ENCODE measurements around the gene BDNF. TPM values are rescaled to one million over a fixed set of nuclear protein-coding genes. Genes with fewer than 3 reads are reported as not detected.
A peak's percentile ranks its signal among the peaks of the same experiment; 100 is the strongest.

The BDNF gene
- total RNA-seq, 1 experiment from 2014 or later = 8.3 TPM

- CTCF ChIA-PET = no interaction called here
- Mint-ChIP-seq H3K4me3 (ENCODE audit: low read depth, unreplicated experiment) (no peak overlapping the region), H3K4me1 (ENCODE audit: low read depth, unreplicated experiment) (no peaks in the 10 kb centered on the region), H3K27ac (ENCODE audit: unreplicated experiment) (no peak overlapping the region), H3K27me3 (ENCODE audit: unreplicated experiment) (peaks cover 57% of the 10 kb centered on the region), H3K36me3 (ENCODE audit: insufficient read depth, unreplicated experiment) (no peaks in the 10 kb centered on the region), H3K9me3 (ENCODE audit: low read depth, unreplicated experiment) (no peaks in the 10 kb centered on the region)
- intact Hi-C loops (cut with micrococcal nuclease; ENCODE audit: unreplicated experiment) = no loop called here
- TF ChIP-seq CTCF (IDR thresholded peaks at IDR 0.05; ENCODE audit: unreplicated experiment) = no peak
- BruUV-seq (replicated peaks) = no TSS peak
- DNase-seq = no peak
Observed at GRCh38 chr11:27726981-27727380, 26.7 kb upstream of the BDNF start.

- H3K4me1 Mint-ChIP-seq (ENCODE audit: low read depth, unreplicated experiment) = peaks cover 15% of the 10 kb centered on the region
- no TSS peak for BruUV-seq (replicated peaks)
- TF ChIP-seq CTCF (IDR thresholded peaks at IDR 0.05; ENCODE audit: unreplicated experiment) = no peak
- no peak overlapping the region for H3K4me3 Mint-ChIP-seq (ENCODE audit: low read depth, unreplicated experiment)
- H3K36me3 Mint-ChIP-seq (ENCODE audit: insufficient read depth, unreplicated experiment) = peaks cover 19% of the 10 kb centered on the region
- CTCF ChIA-PET = no interaction called here
- H3K27me3 Mint-ChIP-seq (ENCODE audit: unreplicated experiment) = peaks cover 90% of the 10 kb centered on the region
- DNase-seq = no peak
- intact Hi-C loops (cut with micrococcal nuclease; ENCODE audit: unreplicated experiment) = no loop called here
- no peak overlapping the region for H3K27ac Mint-ChIP-seq (ENCODE audit: unreplicated experiment)
- no peaks in the 10 kb centered on the region for H3K9me3 Mint-ChIP-seq (ENCODE audit: low read depth, unreplicated experiment)
Observed at GRCh38 chr11:27723687-27724086, 23.4 kb upstream of the BDNF start.

- intact Hi-C loops (cut with micrococcal nuclease; ENCODE audit: unreplicated experiment) = no loop called here
- H3K27ac Mint-ChIP-seq (ENCODE audit: unreplicated experiment) = no peak overlapping the region
- H3K9me3 Mint-ChIP-seq (ENCODE audit: low read depth, unreplicated experiment) = no peaks in the 10 kb centered on the region
- H3K4me1 Mint-ChIP-seq (ENCODE audit: low read depth, unreplicated experiment) = peaks cover 15% of the 10 kb centered on the region
- H3K4me3 Mint-ChIP-seq (ENCODE audit: low read depth, unreplicated experiment) = peak overlapping the region; percentile 89
- TF ChIP-seq CTCF (IDR thresholded peaks at IDR 0.05; ENCODE audit: unreplicated experiment) = no peak
- peaks cover 98% of the 10 kb centered on the region for H3K27me3 Mint-ChIP-seq (ENCODE audit: unreplicated experiment)
- peaks cover 26% of the 10 kb centered on the region for H3K36me3 Mint-ChIP-seq (ENCODE audit: insufficient read depth, unreplicated experiment)
- CTCF ChIA-PET = no interaction called here
- DNase-seq = no peak
- no TSS peak for BruUV-seq (replicated peaks)
Observed at GRCh38 chr11:27722953-27723344, 22.7 kb upstream of the BDNF start.

GRCh38 chr11:27722117-27722952 lies 22.1 kb upstream of the BDNF start:
- peaks cover 26% of the 10 kb centered on the region for H3K36me3 Mint-ChIP-seq (ENCODE audit: insufficient read depth, unreplicated experiment)
- peak; percentile 27 for DNase-seq
- CTCF ChIA-PET = interaction anchor here (0.6 kb wide), 1 partner anchor 346 kb away, joined by 3 read pairs; no protein-coding TSS in a partner anchor
- H3K9me3 Mint-ChIP-seq (ENCODE audit: low read depth, unreplicated experiment) = no peaks in the 10 kb centered on the region
- H3K27me3 Mint-ChIP-seq (ENCODE audit: unreplicated experiment) = peaks cover 95% of the 10 kb centered on the region
- peak overlapping the region; percentile 89 for H3K4me3 Mint-ChIP-seq (ENCODE audit: low read depth, unreplicated experiment)
- H3K4me1 Mint-ChIP-seq (ENCODE audit: low read depth, unreplicated experiment) = peaks cover 15% of the 10 kb centered on the region
- TF ChIP-seq CTCF (IDR thresholded peaks at IDR 0.05; ENCODE audit: unreplicated experiment) = no peak
- no TSS peak for BruUV-seq (replicated peaks)
- intact Hi-C loops (cut with micrococcal nuclease; ENCODE audit: unreplicated experiment) = no loop called here
- H3K27ac Mint-ChIP-seq (ENCODE audit: unreplicated experiment) = no peak overlapping the region

Data from Calu3 (cell line).